SK-N-SH treated with all-trans-retinoic acid at 6 μM for 48 hours (cell line): ENCODE measurements around the gene SH3PXD2A.

Experiments
- ARNTL ChIP-seq: fragments of 450-650 bp; formaldehyde crosslinking; IDR thresholded peaks from 2 replicates; pipeline ENCODE4 v1.5.0; 2020; ENCODE audit warnings: low read depth, mild to moderate bottlenecking, moderate library complexity, borderline replicate concordance
- BACH2 ChIP-seq: fragments of 250-450 bp; sonication (Bioruptor Pico); IDR thresholded peaks from 2 replicates; pipeline ENCODE4 v1.9.0; 2021; ENCODE audit warnings: mild to moderate bottlenecking, borderline replicate concordance
- CSDC2 ChIP-seq: fragments of 250-450 bp; sonication (Bioruptor Pico); IDR thresholded peaks from 2 replicates; pipeline ENCODE4 v1.5.0; 2020; ENCODE audit warnings: mild to moderate bottlenecking, moderate library complexity
- CSRNP3 ChIP-seq: fragments of 250-450 bp; sonication (Bioruptor Pico); IDR thresholded peaks from 2 replicates; pipeline ENCODE4 v1.5.1; 2021; ENCODE audit warnings: mild to moderate bottlenecking, moderate library complexity
- PATZ1 ChIP-seq: fragments of 250-450 bp; sonication (Bioruptor Pico); IDR thresholded peaks from 2 replicates; pipeline ENCODE4 v1.8.0; 2020; ENCODE audit warnings: mild to moderate bottlenecking, moderate library complexity, borderline replicate concordance
- POU6F1 ChIP-seq: fragments of 250-450 bp; sonication (Bioruptor Pico); IDR thresholded peaks from 2 replicates; pipeline ENCODE4 v1.8.0; 2021; ENCODE audit warnings: low read depth, mild to moderate bottlenecking, moderate library complexity, borderline replicate concordance
- PPARA ChIP-seq: fragments of 250-450 bp; sonication (Bioruptor Pico); IDR thresholded peaks from 2 replicates; pipeline ENCODE4 v1.5.0; 2020; ENCODE audit warnings: mild to moderate bottlenecking, borderline replicate concordance
- RARB ChIP-seq: fragments of 250-450 bp; sonication (Bioruptor Pico); IDR thresholded peaks from 2 replicates; pipeline ENCODE4 v1.8.0; 2021; ENCODE audit warnings: mild to moderate bottlenecking, moderate library complexity
- TCF4 ChIP-seq: fragments of 250-450 bp; sonication (Bioruptor Pico); IDR thresholded peaks from 2 replicates; pipeline ENCODE4 v1.8.0; 2021; ENCODE audit warnings: mild to moderate bottlenecking, moderate library complexity, borderline replicate concordance
- ZFP3 ChIP-seq: fragments of 250-450 bp; sonication (Bioruptor Pico); IDR thresholded peaks from 2 replicates; pipeline ENCODE4 v1.5.0; 2020; ENCODE audit warnings: mild to moderate bottlenecking, moderate library complexity
- ZFP30 ChIP-seq: fragments of 450-650 bp; formaldehyde crosslinking; IDR thresholded peaks from 2 replicates; pipeline ENCODE4 v1.5.0; 2022; ENCODE audit warnings: mild to moderate bottlenecking, moderate library complexity
- TF ChIP-seq, protein P1 (sequence below): fragments of 250-450 bp; sonication (Bioruptor Pico); IDR thresholded peaks from 2 replicates; pipeline ENCODE4 v1.5.0; 2020; ENCODE audit warnings: mild to moderate bottlenecking, moderate library complexity

GRCh38 chr10:103789771-103790201, 65.6 kb downstream of the SH3PXD2A start:
- TF ChIP-seq ARNTL (CRISPR knock-in tag) = no peak
- no peak for TF ChIP-seq CSRNP3 (CRISPR knock-in tag)
- TF ChIP-seq, protein P1, sequence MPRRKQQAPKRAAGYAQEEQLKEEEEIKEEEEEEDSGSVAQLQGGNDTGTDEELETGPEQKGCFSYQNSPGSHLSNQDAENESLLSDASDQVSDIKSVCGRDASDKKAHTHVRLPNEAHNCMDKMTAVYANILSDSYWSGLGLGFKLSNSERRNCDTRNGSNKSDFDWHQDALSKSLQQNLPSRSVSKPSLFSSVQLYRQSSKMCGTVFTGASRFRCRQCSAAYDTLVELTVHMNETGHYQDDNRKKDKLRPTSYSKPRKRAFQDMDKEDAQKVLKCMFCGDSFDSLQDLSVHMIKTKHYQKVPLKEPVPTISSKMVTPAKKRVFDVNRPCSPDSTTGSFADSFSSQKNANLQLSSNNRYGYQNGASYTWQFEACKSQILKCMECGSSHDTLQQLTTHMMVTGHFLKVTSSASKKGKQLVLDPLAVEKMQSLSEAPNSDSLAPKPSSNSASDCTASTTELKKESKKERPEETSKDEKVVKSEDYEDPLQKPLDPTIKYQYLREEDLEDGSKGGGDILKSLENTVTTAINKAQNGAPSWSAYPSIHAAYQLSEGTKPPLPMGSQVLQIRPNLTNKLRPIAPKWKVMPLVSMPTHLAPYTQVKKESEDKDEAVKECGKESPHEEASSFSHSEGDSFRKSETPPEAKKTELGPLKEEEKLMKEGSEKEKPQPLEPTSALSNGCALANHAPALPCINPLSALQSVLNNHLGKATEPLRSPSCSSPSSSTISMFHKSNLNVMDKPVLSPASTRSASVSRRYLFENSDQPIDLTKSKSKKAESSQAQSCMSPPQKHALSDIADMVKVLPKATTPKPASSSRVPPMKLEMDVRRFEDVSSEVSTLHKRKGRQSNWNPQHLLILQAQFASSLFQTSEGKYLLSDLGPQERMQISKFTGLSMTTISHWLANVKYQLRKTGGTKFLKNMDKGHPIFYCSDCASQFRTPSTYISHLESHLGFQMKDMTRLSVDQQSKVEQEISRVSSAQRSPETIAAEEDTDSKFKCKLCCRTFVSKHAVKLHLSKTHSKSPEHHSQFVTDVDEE = no peak
- TF ChIP-seq RARB (CRISPR knock-in tag) = no peak
- TF ChIP-seq CSDC2 (CRISPR knock-in tag) = no peak
- no peak for TF ChIP-seq PATZ1 (CRISPR knock-in tag)
- TF ChIP-seq TCF4 (CRISPR knock-in tag) = no peak
- TF ChIP-seq ZFP3 = no peak
- TF ChIP-seq ZFP30 (CRISPR knock-in tag) = no peak
- TF ChIP-seq PPARA (CRISPR knock-in tag) = no peak
- no peak for TF ChIP-seq POU6F1
- no peak for TF ChIP-seq BACH2
